Measurements from ENCODE around the gene HACL1. TPM values are rescaled to one million over a fixed set of nuclear protein-coding genes. Genes with fewer than 3 reads are reported as not detected.
"Not testable (repeated sequence)": the region's sequence is repeated elsewhere in the genome, so short reads cannot be mapped to it uniquely, and the experiment has no call there.

The HACL1 gene
- total RNA-seq, 1 experiment from 2014 or later, result 52.0 TPM

- no peak overlapping the region for H3K4me3 ChIP-seq (ENCODE audit: insufficient read depth, low read depth, low read length)
- DNase-seq, result no peak
- no peaks in the 10 kb centered on the region for H3K36me3 ChIP-seq (replicated peaks; ENCODE audit: control insufficient read depth, insufficient read depth, low read length)
- no peaks in the 10 kb centered on the region for H3K27me3 ChIP-seq (ENCODE audit: control insufficient read depth, insufficient read depth, low read length)
Measured at GRCh38 chr3:15538345-15538744, 63.0 kb downstream of the HACL1 start.

- Histone ChIP-seq H3K36me3 (replicated peaks; ENCODE audit: control insufficient read depth, insufficient read depth, low read length) (no peaks in the 10 kb centered on the region), H3K27me3 (ENCODE audit: control insufficient read depth, insufficient read depth, low read length) (no peaks in the 10 kb centered on the region), H3K4me3 (ENCODE audit: insufficient read depth, low read depth, low read length) (no peak overlapping the region)
- DNase-seq, result no peak
Measured at GRCh38 chr3:15536856-15537255, 64.5 kb downstream of the HACL1 start.

GRCh38 chr3:15535732-15536131 is 65.6 kb downstream of the HACL1 start:
- H3K4me3 ChIP-seq (ENCODE audit: insufficient read depth, low read depth, low read length), result no peak overlapping the region
- no peaks in the 10 kb centered on the region for H3K36me3 ChIP-seq (replicated peaks; ENCODE audit: control insufficient read depth, insufficient read depth, low read length)
- no peak for DNase-seq
- H3K27me3 ChIP-seq (ENCODE audit: control insufficient read depth, insufficient read depth, low read length), result no peaks in the 10 kb centered on the region

- DNase-seq; H3K36me3 ChIP-seq (replicated peaks; ENCODE audit: control insufficient read depth, insufficient read depth, low read length); H3K27me3 ChIP-seq (ENCODE audit: control insufficient read depth, insufficient read depth, low read length); H3K4me3 ChIP-seq (ENCODE audit: insufficient read depth, low read depth, low read length): not testable (repeated sequence)
Measured at GRCh38 chr3:15532614-15533013, 68.8 kb downstream of the HACL1 start.

- Histone ChIP-seq H3K36me3 (replicated peaks; ENCODE audit: control insufficient read depth, insufficient read depth, low read length) (no peaks in the 10 kb centered on the region), H3K27me3 (ENCODE audit: control insufficient read depth, insufficient read depth, low read length) (no peaks in the 10 kb centered on the region), H3K4me3 (ENCODE audit: insufficient read depth, low read depth, low read length) (no peak overlapping the region)
- DNase-seq, result no peak
Measured at GRCh38 chr3:15531346-15531745, 70.0 kb downstream of the HACL1 start.

GRCh38 chr3:15528854-15529537 is 72.4 kb downstream of the HACL1 start:
- no peaks in the 10 kb centered on the region for H3K27me3 ChIP-seq (ENCODE audit: control insufficient read depth, insufficient read depth, low read length)
- DNase-seq, result no peak
- H3K36me3 ChIP-seq (replicated peaks; ENCODE audit: control insufficient read depth, insufficient read depth, low read length), result no peaks in the 10 kb centered on the region
- no peak overlapping the region for H3K4me3 ChIP-seq (ENCODE audit: insufficient read depth, low read depth, low read length)

GRCh38 chr3:15527031-15527459 is 74.3 kb downstream of the HACL1 start:
- DNase-seq, result peak; percentile 82
- Histone ChIP-seq H3K36me3 (replicated peaks; ENCODE audit: control insufficient read depth, insufficient read depth, low read length) (no peaks in the 10 kb centered on the region), H3K4me3 (ENCODE audit: insufficient read depth, low read depth, low read length) (no peak overlapping the region), H3K27me3 (ENCODE audit: control insufficient read depth, insufficient read depth, low read length) (peaks cover 2% of the 10 kb centered on the region)

- no peak for DNase-seq
- Histone ChIP-seq H3K27me3 (ENCODE audit: control insufficient read depth, insufficient read depth, low read length) (peaks cover 2% of the 10 kb centered on the region), H3K4me3 (ENCODE audit: insufficient read depth, low read depth, low read length) (no peak overlapping the region), H3K36me3 (replicated peaks; ENCODE audit: control insufficient read depth, insufficient read depth, low read length) (no peaks in the 10 kb centered on the region)
Measured at GRCh38 chr3:15525790-15526189, 75.6 kb downstream of the HACL1 start.

GRCh38 chr3:15523660-15524417 is 77.5 kb downstream of the HACL1 start:
- Histone ChIP-seq H3K36me3 (replicated peaks; ENCODE audit: control insufficient read depth, insufficient read depth, low read length) (no peaks in the 10 kb centered on the region), H3K4me3 (ENCODE audit: insufficient read depth, low read depth, low read length) (no peak overlapping the region), H3K27me3 (ENCODE audit: control insufficient read depth, insufficient read depth, low read length) (peaks cover 2% of the 10 kb centered on the region)
- peak; percentile 35 for DNase-seq

- no peak for DNase-seq
- Histone ChIP-seq H3K36me3 (replicated peaks; ENCODE audit: control insufficient read depth, insufficient read depth, low read length) (no peaks in the 10 kb centered on the region), H3K4me3 (ENCODE audit: insufficient read depth, low read depth, low read length) (no peak overlapping the region), H3K27me3 (ENCODE audit: control insufficient read depth, insufficient read depth, low read length) (peaks cover 2% of the 10 kb centered on the region)
Measured at GRCh38 chr3:15522016-15522415, 79.4 kb downstream of the HACL1 start.

- H3K4me3 ChIP-seq (ENCODE audit: insufficient read depth, low read depth, low read length), result peak within 1 kb of the TSS; percentile 27; the same call in 1 of the 2 replicates
- no peak for DNase-seq
- no peaks in the 10 kb centered on the region for H3K36me3 ChIP-seq (replicated peaks; ENCODE audit: control insufficient read depth, insufficient read depth, low read length)
- H3K27me3 ChIP-seq (ENCODE audit: control insufficient read depth, insufficient read depth, low read length), result peaks cover 2% of the 10 kb centered on the region
Measured at GRCh38 chr3:15521573-15521965, 79.8 kb downstream of the HACL1 start, which contains the start of gene COLQ. TSS of gene COLQ (minus strand) at chr3:15521706. CDS start at chr3:15521625, 81 bp downstream.

GRCh38 chr3:15520804-15521572 is 80.4 kb downstream of the HACL1 start:
- H3K36me3 ChIP-seq (replicated peaks; ENCODE audit: control insufficient read depth, insufficient read depth, low read length), result no peaks in the 10 kb centered on the region

GRCh38 chr3:15520185-15520584 is 81.2 kb downstream of the HACL1 start:
- no peak for DNase-seq
- Histone ChIP-seq H3K4me3 (ENCODE audit: insufficient read depth, low read depth, low read length) (no peak overlapping the region), H3K27me3 (ENCODE audit: control insufficient read depth, insufficient read depth, low read length) (peaks cover 2% of the 10 kb centered on the region)

More at GRCh38 chr3:15520804-15521572, 80.4 kb downstream of the HACL1 start:
- no peak for DNase-seq
- Histone ChIP-seq H3K4me3 (ENCODE audit: insufficient read depth, low read depth, low read length) (peak overlapping the region; percentile 27; the same call in 1 of the 2 replicates), H3K27me3 (ENCODE audit: control insufficient read depth, insufficient read depth, low read length) (peaks cover 2% of the 10 kb centered on the region)

GRCh38 chr3:15519096-15519495 is 82.3 kb downstream of the HACL1 start:
- H3K36me3 ChIP-seq (replicated peaks; ENCODE audit: control insufficient read depth, insufficient read depth, low read length), result no peaks in the 10 kb centered on the region
- no peak overlapping the region for H3K4me3 ChIP-seq (ENCODE audit: insufficient read depth, low read depth, low read length)
- DNase-seq, result no peak
- H3K27me3 ChIP-seq (ENCODE audit: control insufficient read depth, insufficient read depth, low read length), result peaks cover 2% of the 10 kb centered on the region

More at GRCh38 chr3:15520185-15520584, 81.2 kb downstream of the HACL1 start:
- no peaks in the 10 kb centered on the region for H3K36me3 ChIP-seq (replicated peaks; ENCODE audit: control insufficient read depth, insufficient read depth, low read length)

All from H7 (cell line).